Central memory CD8-positive, alpha-beta T cell (primary cell): ENCODE measurements around the gene LYRM4.
"Not testable (repeated sequence)": the region's sequence is repeated elsewhere in the genome, so short reads cannot be mapped to it uniquely, and the experiment has no call there.

Experiments
- ATAC-seq: fragments of 150-1000 bp; cut with Tn5 transposase; replicated peaks from 2 replicates; pipeline ENCODE4 v1.10.0; 2022; ENCODE audit warnings: mild to moderate bottlenecking, moderate FRiP score, moderate number of reproducible peaks; ENCODE audit not compliant: poor library complexity, severe bottlenecking; ENCODE audit errors: extremely low read depth
- DNase-seq, 2 donors: peaks; one replicate each; pipeline ENCODE4 v3.0.0; 2021; ENCODE audit warnings: low spot score in 2 of 2
- H3K27ac Mint-ChIP-seq: one replicate; pipeline ENCODE4 v1.8.0; 2022; ENCODE audit warnings: low read depth, mild to moderate bottlenecking, moderate library complexity, mixed read lengths
- H3K27me3 Mint-ChIP-seq: one replicate; pipeline ENCODE4 v1.8.0; 2022; ENCODE audit warnings: mixed read lengths
- H3K36me3 Mint-ChIP-seq: one replicate; pipeline ENCODE4 v1.8.0; 2022; ENCODE audit warnings: mild to moderate bottlenecking, moderate library complexity, mixed read lengths; ENCODE audit not compliant: insufficient read depth
- H3K4me1 Mint-ChIP-seq: one replicate; pipeline ENCODE4 v1.8.0; 2022; ENCODE audit warnings: mixed read lengths
- H3K4me3 Mint-ChIP-seq: one replicate; pipeline ENCODE4 v1.8.0; 2022; ENCODE audit warnings: mild to moderate bottlenecking, moderate library complexity, mixed read lengths
- H3K9me3 Mint-ChIP-seq: one replicate; pipeline ENCODE4 v1.8.0; 2022; ENCODE audit warnings: mixed read lengths

The LYRM4 gene

GRCh38 chr6:5124526-5124925 lies 136.2 kb downstream of the LYRM4 start:
- no peak for ATAC-seq
- Mint-ChIP-seq H3K9me3 (no peaks in the 10 kb centered on the region), H3K4me3 (no peak overlapping the region), H3K27me3 (no peaks in the 10 kb centered on the region), H3K36me3 (peaks cover 1% of the 10 kb centered on the region), H3K27ac (no peak overlapping the region), H3K4me1 (no peaks in the 10 kb centered on the region)
- no peak for DNase-seq

GRCh38 chr6:5123296-5124143 lies 137.2 kb downstream of the LYRM4 start:
- Mint-ChIP-seq H3K4me3 (no peak overlapping the region), H3K9me3 (no peaks in the 10 kb centered on the region), H3K27me3 (no peaks in the 10 kb centered on the region), H3K36me3 (peaks cover 1% of the 10 kb centered on the region), H3K4me1 (no peaks in the 10 kb centered on the region), H3K27ac (no peak overlapping the region)
- ATAC-seq (no peak), DNase-seq (no peak)

GRCh38 chr6:5122504-5123112 lies 138.1 kb downstream of the LYRM4 start:
- ATAC-seq = no peak
- DNase-seq = no peak
- Mint-ChIP-seq H3K4me1 (no peaks in the 10 kb centered on the region), H3K9me3 (no peaks in the 10 kb centered on the region), H3K36me3 (peaks cover 1% of the 10 kb centered on the region), H3K27me3 (no peaks in the 10 kb centered on the region), H3K4me3 (no peak overlapping the region), H3K27ac (no peak overlapping the region)

- Mint-ChIP-seq H3K36me3 (peaks cover 1% of the 10 kb centered on the region), H3K9me3 (no peaks in the 10 kb centered on the region), H3K4me3 (no peak overlapping the region), H3K4me1 (no peaks in the 10 kb centered on the region), H3K27me3 (no peaks in the 10 kb centered on the region), H3K27ac (no peak overlapping the region)
- ATAC-seq (no peak), DNase-seq (no peak)
Measured at GRCh38 chr6:5121956-5122355, 138.8 kb downstream of the LYRM4 start.

GRCh38 chr6:5121479-5121878 lies 139.3 kb downstream of the LYRM4 start:
- no peak for ATAC-seq
- Mint-ChIP-seq H3K27ac (no peak overlapping the region), H3K4me1 (no peaks in the 10 kb centered on the region)

GRCh38 chr6:5120543-5120942 lies 140.2 kb downstream of the LYRM4 start:
- H3K27me3 Mint-ChIP-seq, H3K4me3 Mint-ChIP-seq, H3K9me3 Mint-ChIP-seq, ATAC-seq, H3K4me1 Mint-ChIP-seq, DNase-seq, H3K36me3 Mint-ChIP-seq, H3K27ac Mint-ChIP-seq: not testable (repeated sequence)

More at GRCh38 chr6:5121479-5121878, 139.3 kb downstream of the LYRM4 start:
- DNase-seq = no peak
- peaks cover 4% of the 10 kb centered on the region for H3K36me3 Mint-ChIP-seq
- no peaks in the 10 kb centered on the region for H3K9me3 Mint-ChIP-seq
- H3K27me3 Mint-ChIP-seq = no peaks in the 10 kb centered on the region
- H3K4me3 Mint-ChIP-seq = no peak overlapping the region

- Mint-ChIP-seq H3K9me3 (no peaks in the 10 kb centered on the region), H3K27me3 (no peaks in the 10 kb centered on the region), H3K4me3 (no peak overlapping the region), H3K4me1 (no peaks in the 10 kb centered on the region), H3K36me3 (peaks cover 4% of the 10 kb centered on the region), H3K27ac (no peak overlapping the region)
- no peak for DNase-seq
- no peak for ATAC-seq
Measured at GRCh38 chr6:5120011-5120410, 140.7 kb downstream of the LYRM4 start.

GRCh38 chr6:5119090-5119951 lies 141.4 kb downstream of the LYRM4 start:
- no peak for ATAC-seq
- no peaks in the 10 kb centered on the region for H3K27me3 Mint-ChIP-seq
- peaks cover 4% of the 10 kb centered on the region for H3K36me3 Mint-ChIP-seq

GRCh38 chr6:5116243-5116991 lies 144.3 kb downstream of the LYRM4 start:
- DNase-seq (no peak), ATAC-seq (no peak)
- Mint-ChIP-seq H3K36me3 (peaks cover 2% of the 10 kb centered on the region), H3K9me3 (no peaks in the 10 kb centered on the region), H3K27me3 (no peaks in the 10 kb centered on the region), H3K4me1 (no peaks in the 10 kb centered on the region), H3K4me3 (no peak overlapping the region), H3K27ac (no peak overlapping the region)

More at GRCh38 chr6:5119090-5119951, 141.4 kb downstream of the LYRM4 start:
- H3K4me1 Mint-ChIP-seq = no peaks in the 10 kb centered on the region
- DNase-seq = no peak
- no peak overlapping the region for H3K27ac Mint-ChIP-seq
- no peak overlapping the region for H3K4me3 Mint-ChIP-seq
- H3K9me3 Mint-ChIP-seq = no peaks in the 10 kb centered on the region

GRCh38 chr6:5115168-5115567 lies 145.6 kb downstream of the LYRM4 start:
- Mint-ChIP-seq H3K4me1 (no peaks in the 10 kb centered on the region), H3K36me3 (peaks cover 2% of the 10 kb centered on the region), H3K9me3 (no peaks in the 10 kb centered on the region), H3K27me3 (no peaks in the 10 kb centered on the region), H3K27ac (no peak overlapping the region), H3K4me3 (no peak overlapping the region)
- DNase-seq (no peak), ATAC-seq (no peak)

- Mint-ChIP-seq H3K36me3 (peaks cover 2% of the 10 kb centered on the region), H3K4me3 (no peak overlapping the region), H3K4me1 (no peaks in the 10 kb centered on the region), H3K27me3 (no peaks in the 10 kb centered on the region), H3K27ac (no peak overlapping the region), H3K9me3 (no peaks in the 10 kb centered on the region)
- DNase-seq (no peak), ATAC-seq (no peak)
Measured at GRCh38 chr6:5113096-5113495, 147.7 kb downstream of the LYRM4 start.
